Naive thymus-derived CD4-positive, alpha-beta T cell (primary cell): ENCODE data around the gene CEP85L. TPM values are rescaled to one million over a fixed set of nuclear protein-coding genes. Genes with fewer than 3 reads are reported as not detected.

Source experiments
- ATAC-seq: fragments of 150-1000 bp; cut with Tn5 transposase; 2 replicates; pipeline ENCODE4 v1.10.0; 2021; ENCODE audit warnings: mild to moderate bottlenecking, moderate library complexity
- CTCF ChIA-PET: fragments of 350-600 bp; sonication (Branson Sonifier 250); formaldehyde crosslinking; loops from one replicate; lab custom pipeline; 2021; ENCODE audit warnings: antibody characterized with exemption; lab: Charles Lee
- POLR2A ChIA-PET: fragments of 350-600 bp; sonication (Branson Sonifier 250); formaldehyde crosslinking; loops from one replicate; lab custom pipeline; 2021; ENCODE audit warnings: antibody characterized with exemption, inconsistent platforms; lab: Charles Lee
- DNase-seq, 9 donors: peaks; one replicate each; pipeline versions ENCODE4 v3.0.0 to v3.0.0-alpha.2; 2020 to 2022; ENCODE audit warnings: mixed read lengths in 1 of 9
- H3K27ac ChIP-seq: one replicate; pipeline ENCODE4 v1.7.0; 2013; ENCODE audit warnings: mild to moderate bottlenecking, low read depth, low read length, moderate library complexity
- H3K27me3 ChIP-seq, 2 donors: one replicate each; pipeline ENCODE4 v1.7.0; 2013; ENCODE audit warnings: low read length in 2 of 2, mild to moderate bottlenecking in 2 of 2, moderate library complexity in 2 of 2; ENCODE audit not compliant: control insufficient read depth in 2 of 2, insufficient read depth in 2 of 2
- H3K36me3 ChIP-seq, 3 experiments: 1 replicate in 2 of 3; 2 replicates in 1 of 3; pipeline ENCODE4 v1.7.0; 2013; ENCODE audit warnings: low read length in 3 of 3, mild to moderate bottlenecking in 3 of 3, moderate library complexity in 1 of 3; ENCODE audit not compliant: insufficient read depth in 3 of 3, control insufficient read depth in 2 of 3
- H3K4me1 ChIP-seq, 2 donors: one replicate each; pipeline ENCODE4 v1.7.0; 2013; ENCODE audit warnings: low read length in 2 of 2, mild to moderate bottlenecking in 2 of 2, moderate library complexity in 1 of 2; ENCODE audit not compliant: control insufficient read depth in 2 of 2, insufficient read depth in 2 of 2
- H3K4me3 ChIP-seq: 2 replicates; pipeline ENCODE4 v1.7.0; 2013; ENCODE audit warnings: mild to moderate bottlenecking, low read length
- H3K9me3 ChIP-seq, 3 experiments: 1 replicate in 2 of 3; 2 replicates in 1 of 3; pipeline ENCODE4 v1.7.0; 2013; ENCODE audit warnings: low read length in 3 of 3; ENCODE audit not compliant: control insufficient read depth in 2 of 3
- H3K27ac Mint-ChIP-seq, 9 donors: one replicate each; pipeline ENCODE4 v1.8.0; 2020 to 2022; ENCODE audit warnings: mixed read lengths in 9 of 9, mild to moderate bottlenecking in 8 of 9, moderate library complexity in 5 of 9, inconsistent platforms in 2 of 9
- H3K27me3 Mint-ChIP-seq, 5 donors: one replicate each; pipeline ENCODE4 v1.8.0; 2021 to 2022; ENCODE audit warnings: mixed read lengths in 5 of 5, mild to moderate bottlenecking in 1 of 5
- H3K36me3 Mint-ChIP-seq, 5 donors: one replicate each; pipeline ENCODE4 v1.8.0; 2020 to 2022; ENCODE audit warnings: mixed read lengths in 5 of 5, mild to moderate bottlenecking in 3 of 5, inconsistent platforms in 1 of 5
- H3K4me1 Mint-ChIP-seq, 7 donors: one replicate each; pipeline ENCODE4 v1.8.0; 2020 to 2022; ENCODE audit warnings: mixed read lengths in 7 of 7, mild to moderate bottlenecking in 3 of 7, inconsistent platforms in 1 of 7
- H3K4me3 Mint-ChIP-seq, 10 donors: one replicate each; pipeline ENCODE4 v1.8.0; 2020 to 2022; ENCODE audit warnings: mild to moderate bottlenecking in 10 of 10, mixed read lengths in 10 of 10, moderate library complexity in 6 of 10, inconsistent platforms in 2 of 10
- H3K9me3 Mint-ChIP-seq, 11 donors: one replicate each; pipeline ENCODE4 v1.8.0; 2020 to 2022; ENCODE audit warnings: mixed read lengths in 11 of 11, mild to moderate bottlenecking in 4 of 11, inconsistent platforms in 1 of 11, moderate library complexity in 1 of 11
- intact Hi-C, 2 donors: fragments of 100-400 bp; cut with micrococcal nuclease; formaldehyde crosslinking; loops; one replicate each; pipeline ENCODE4 v1.15.1; 2023
- polyA plus RNA-seq, 2 donors: library from polyadenylated mRNA; unstranded; fragments of 300-500 nt; fragmentation: Illumina TruSeq; gene quantifications; one replicate each; pipeline ENCODE4 v1.2.3, GENCODE V29; 2021
- total RNA-seq, 6 experiments: library from RNA in 5 of 6; stranded (reverse) in 5 of 6; gene quantifications; 1 replicate in 5 of 6; 2 replicates in 1 of 6; pipeline ENCODE4 v1.2.3 and lab custom pipeline; 2021 to 2026

Gene CEP85L
- total and polyA plus RNA-seq, 7 experiments from 2014 or later = 47.3 to 89.1 (median 76.2) TPM

GRCh38 chr6:118567974-118568373, 83.4 kb downstream of the CEP85L start:
- DNase-seq = no peak
- peaks cover 0 to 4% (median 4%) of the 10 kb centered on the region in 3 experiments for H3K36me3 ChIP-seq
- Mint-ChIP-seq H3K27me3 (no peaks in the 10 kb centered on the region), H3K9me3 (peaks cover 0 to 2% (median 0%) of the 10 kb centered on the region in 11 donors), H3K4me1 (peaks cover 9 to 58% (median 44%) of the 10 kb centered on the region in 7 donors), H3K27ac (peak overlapping the region in 6 of 9 donors; percentile 28 to 75 (median 40)), H3K36me3 (peaks cover under 1 to 11% (median 7%) of the 10 kb centered on the region in 5 donors), H3K4me3 (no peak overlapping the region)
- ATAC-seq = no peak
- H3K27ac ChIP-seq = no peak overlapping the region
- ChIA-PET POLR2A (interaction anchor here (0.6 kb wide), 1 partner anchor 11 kb away, joined by 3 read pairs; no protein-coding TSS in a partner anchor), CTCF (interaction anchor here (0.8 to 1.4 kb wide), 2 partner anchors 11 to 209 kb away, joined by 3 read pairs; no protein-coding TSS in a partner anchor)
- H3K9me3 ChIP-seq = no peaks in the 10 kb centered on the region
- intact Hi-C loops = loop anchor here (5.0 to 10.0 kb wide), 4 partner anchors 99 to 507 kb away; partner anchors contain the start of genes MCM9 (in 2 of the 2) and FAM184A (in 1 of the 2)
- H3K4me3 ChIP-seq = no peak overlapping the region
- H3K27me3 ChIP-seq = no peaks in the 10 kb centered on the region
- no peaks in the 10 kb centered on the region for H3K4me1 ChIP-seq

GRCh38 chr6:118565311-118565960, 86.0 kb downstream of the CEP85L start:
- Mint-ChIP-seq H3K27ac (peak overlapping the region; percentile 16 to 90 (median 61)), H3K9me3 (no peaks in the 10 kb centered on the region), H3K36me3 (peaks cover 0 to 11% (median 4%) of the 10 kb centered on the region in 5 donors), H3K4me1 (peaks cover 7 to 60% (median 42%) of the 10 kb centered on the region in 7 donors), H3K27me3 (no peaks in the 10 kb centered on the region), H3K4me3 (no peak overlapping the region)
- no peaks in the 10 kb centered on the region for H3K27me3 ChIP-seq
- ChIA-PET POLR2A (interaction anchor here (0.6 to 2.5 kb wide), 9 partner anchors 14 to 328 kb away, joined by 3 to 13 read pairs (median 4); partner anchors contain the start of gene ASF1A), CTCF (interaction anchor here (0.5 to 3.1 kb wide), 46 partner anchors 8 to 1113 kb away, joined by 3 to 32 read pairs (median 4); partner anchors contain the start of genes FAM184A, MCM9 and PLN)
- intact Hi-C loops = loop anchor here (1.0 to 10.0 kb wide), 17 partner anchors 15 to 545 kb away; partner anchors contain the start of genes MCM9 (in 2 of the 2), ASF1A (in 1 of the 2) and FAM184A (in 1 of the 2)
- peaks cover 0 to 4% (median 4%) of the 10 kb centered on the region in 3 experiments for H3K36me3 ChIP-seq
- ATAC-seq = peak; percentile 94
- peak in 7 of 9 donors; percentile 55 to 77 (median 63) for DNase-seq
- no peaks in the 10 kb centered on the region for H3K9me3 ChIP-seq
- H3K4me3 ChIP-seq = no peak overlapping the region
- H3K27ac ChIP-seq = peak overlapping the region; percentile 34
- H3K4me1 ChIP-seq = no peaks in the 10 kb centered on the region

GRCh38 chr6:118562959-118563358, 88.4 kb downstream of the CEP85L start:
- Mint-ChIP-seq H3K4me1 (peaks cover 12 to 64% (median 45%) of the 10 kb centered on the region in 7 donors), H3K36me3 (peaks cover 0 to 20% (median 4%) of the 10 kb centered on the region in 5 donors), H3K9me3 (peaks cover 0 to 4% (median 0%) of the 10 kb centered on the region in 11 donors), H3K27me3 (peaks cover 0 to 2% (median 0%) of the 10 kb centered on the region in 5 donors), H3K4me3 (no peak overlapping the region), H3K27ac (peak overlapping the region in 8 of 9 donors; percentile 18 to 83 (median 38))
- Histone ChIP-seq H3K4me3 (no peak overlapping the region), H3K27ac (no peak overlapping the region), H3K9me3 (no peaks in the 10 kb centered on the region), H3K27me3 (no peaks in the 10 kb centered on the region), H3K4me1 (peaks cover 15 to 16% of the 10 kb centered on the region in 2 donors), H3K36me3 (peaks cover 0 to 4% (median 4%) of the 10 kb centered on the region in 3 experiments)
- ChIA-PET CTCF (interaction anchor here (0.8 kb wide), 1 partner anchor 237 kb away, joined by 3 read pairs; no protein-coding TSS in a partner anchor), POLR2A (interaction anchor here (1.2 to 1.7 kb wide), 2 partner anchors 147 to 331 kb away, joined by 3 to 7 read pairs; no protein-coding TSS in a partner anchor)
- intact Hi-C loops = loop anchor here (10.0 kb wide), 2 partner anchors 372 to 512 kb away; partner anchors contain the start of genes MCM9 (in 2 of the 2) and FAM184A (in 1 of the 2)
- DNase-seq (no peak), ATAC-seq (no peak)

- Mint-ChIP-seq H3K36me3 (peaks cover 0 to 20% (median 4%) of the 10 kb centered on the region in 5 donors), H3K4me3 (no peak overlapping the region), H3K27me3 (peaks cover 0 to 2% (median 0%) of the 10 kb centered on the region in 5 donors), H3K9me3 (peaks cover 0 to 4% (median 0%) of the 10 kb centered on the region in 11 donors), H3K27ac (peak overlapping the region in 8 of 9 donors; percentile 18 to 83 (median 38)), H3K4me1 (peaks cover 15 to 64% (median 45%) of the 10 kb centered on the region in 7 donors)
- ATAC-seq (no peak), DNase-seq (no peak)
- Histone ChIP-seq H3K4me1 (peaks cover 19 to 23% of the 10 kb centered on the region in 2 donors), H3K27me3 (no peaks in the 10 kb centered on the region), H3K9me3 (no peaks in the 10 kb centered on the region), H3K4me3 (no peak overlapping the region), H3K36me3 (peaks cover 0 to 4% (median 4%) of the 10 kb centered on the region in 3 experiments), H3K27ac (no peak overlapping the region)
- POLR2A ChIA-PET = interaction anchor here (1.7 kb wide), 1 partner anchor 147 kb away, joined by 7 read pairs; no protein-coding TSS in a partner anchor
- CTCF ChIA-PET = interaction anchor here (0.6 kb wide), 1 partner anchor 408 kb away, joined by 3 read pairs; no protein-coding TSS in a partner anchor
- intact Hi-C loops = loop anchor here (10.0 kb wide), 2 partner anchors 373 to 513 kb away; partner anchors contain the start of genes MCM9 (in 2 of the 2) and FAM184A (in 1 of the 2)
Observed at GRCh38 chr6:118562248-118562647, 89.1 kb downstream of the CEP85L start.

- ChIA-PET POLR2A (interaction anchor here (0.7 to 2.9 kb wide), 8 partner anchors 11 to 518 kb away, joined by 3 to 24 read pairs (median 4); partner anchors contain the start of genes ASF1A and FAM184A), CTCF (interaction anchor here (0.8 to 2.7 kb wide), 3 partner anchors 214 to 241 kb away, joined by 3 to 12 read pairs (median 3); no protein-coding TSS in a partner anchor)
- H3K27ac ChIP-seq = peak overlapping the region; percentile 74
- Mint-ChIP-seq H3K27ac (peak overlapping the region in 8 of 9 donors; percentile 93 to 99 (median 97)), H3K9me3 (peaks cover 0 to 6% (median 0%) of the 10 kb centered on the region in 11 donors), H3K4me1 (peaks cover 17 to 67% (median 47%) of the 10 kb centered on the region in 7 donors), H3K4me3 (peak overlapping the region in 5 of 10 donors; percentile 23 to 80 (median 69)), H3K36me3 (peaks cover 0 to 21% (median 11%) of the 10 kb centered on the region in 5 donors), H3K27me3 (peaks cover 0 to 2% (median 0%) of the 10 kb centered on the region in 5 donors)
- no peak for ATAC-seq
- H3K36me3 ChIP-seq = peaks cover 0 to 3% (median 0%) of the 10 kb centered on the region in 3 experiments
- no peaks in the 10 kb centered on the region for H3K27me3 ChIP-seq
- no peaks in the 10 kb centered on the region for H3K9me3 ChIP-seq
- H3K4me3 ChIP-seq = no peak overlapping the region
- H3K4me1 ChIP-seq = peaks cover 19 to 25% of the 10 kb centered on the region in 2 donors
- intact Hi-C loops = loop anchor here (1.0 to 10.0 kb wide), 8 partner anchors 149 to 1005 kb away; partner anchors contain the start of genes MCM9 (in 2 of the 2), ASF1A (in 1 of the 2), FAM184A (in 1 of the 2) and MAN1A1 (in 1 of the 2)
- DNase-seq = no peak
Observed at GRCh38 chr6:118559659-118560058, 91.7 kb downstream of the CEP85L start.
